Subcutaneous adipose tissue (tissue), 4 donors: ENCODE results near the gene ADGRD1. TPM values are rescaled to one million over a fixed set of nuclear protein-coding genes. Genes with fewer than 3 reads are reported as not detected.

Source experiments
- total RNA-seq, 4 donors: library from RNA; depleted of rRNA; stranded (reverse); fragments of >200 nt; gene quantifications; one replicate each; pipeline ENCODE4 v1.1.0, GENCODE V29; 2016
- TF ChIP-seq, protein P1 (sequence below): fragments of 450-650 bp; IDR thresholded peaks from one replicate; pipeline ENCODE4 v1.5.1; 2016; ENCODE audit warnings: low read depth, mild to moderate bottlenecking, control low read depth, antibody characterized with exemption, moderate library complexity

Gene ADGRD1
- total RNA-seq, 4 donors from 2014 or later, result 16.3 to 34.1 (median 24.1) TPM

DNA sequence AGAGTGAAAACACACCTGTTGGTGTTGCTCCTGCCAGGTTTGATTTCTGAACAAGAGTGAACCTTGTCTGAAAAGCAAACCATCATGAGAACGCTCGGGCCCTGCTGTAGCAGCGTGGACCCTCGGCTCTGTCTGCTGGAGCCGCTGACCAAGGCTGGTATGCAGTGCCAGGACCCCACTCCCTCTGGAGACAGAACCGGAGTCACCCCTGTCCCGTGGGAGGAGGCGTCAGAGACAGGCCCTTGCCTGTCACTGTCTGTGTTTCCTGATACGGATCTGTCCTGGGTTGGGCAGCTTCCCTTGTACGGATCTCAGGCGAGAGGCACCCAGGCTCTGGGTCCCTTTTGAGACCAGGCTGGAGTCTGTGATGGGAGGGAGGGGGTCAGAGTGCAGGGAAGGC lies 111.6 kb downstream of the ADGRD1 start:
- TF ChIP-seq, protein P1, sequence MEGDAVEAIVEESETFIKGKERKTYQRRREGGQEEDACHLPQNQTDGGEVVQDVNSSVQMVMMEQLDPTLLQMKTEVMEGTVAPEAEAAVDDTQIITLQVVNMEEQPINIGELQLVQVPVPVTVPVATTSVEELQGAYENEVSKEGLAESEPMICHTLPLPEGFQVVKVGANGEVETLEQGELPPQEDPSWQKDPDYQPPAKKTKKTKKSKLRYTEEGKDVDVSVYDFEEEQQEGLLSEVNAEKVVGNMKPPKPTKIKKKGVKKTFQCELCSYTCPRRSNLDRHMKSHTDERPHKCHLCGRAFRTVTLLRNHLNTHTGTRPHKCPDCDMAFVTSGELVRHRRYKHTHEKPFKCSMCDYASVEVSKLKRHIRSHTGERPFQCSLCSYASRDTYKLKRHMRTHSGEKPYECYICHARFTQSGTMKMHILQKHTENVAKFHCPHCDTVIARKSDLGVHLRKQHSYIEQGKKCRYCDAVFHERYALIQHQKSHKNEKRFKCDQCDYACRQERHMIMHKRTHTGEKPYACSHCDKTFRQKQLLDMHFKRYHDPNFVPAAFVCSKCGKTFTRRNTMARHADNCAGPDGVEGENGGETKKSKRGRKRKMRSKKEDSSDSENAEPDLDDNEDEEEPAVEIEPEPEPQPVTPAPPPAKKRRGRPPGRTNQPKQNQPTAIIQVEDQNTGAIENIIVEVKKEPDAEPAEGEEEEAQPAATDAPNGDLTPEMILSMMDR, result no peak

DNA sequence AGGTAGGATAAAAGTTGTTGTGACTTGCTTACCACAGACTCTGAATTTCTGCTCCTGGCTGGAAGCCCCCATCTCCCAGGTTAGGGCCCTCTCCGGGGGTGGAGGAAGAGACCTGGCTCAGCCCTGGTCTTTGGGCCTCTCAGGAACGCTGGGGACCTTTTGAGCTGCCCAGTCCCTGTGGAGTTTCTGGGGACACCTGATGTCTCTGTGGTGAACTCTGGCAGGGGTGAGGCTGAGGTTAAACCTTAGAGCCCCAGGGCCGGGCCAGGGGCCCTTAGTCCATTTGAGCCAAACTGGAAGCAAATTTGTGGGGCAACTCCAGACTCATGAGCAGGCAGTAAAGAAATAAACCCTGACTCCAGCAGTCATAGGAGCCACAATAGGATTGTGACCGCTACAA lies 112.1 kb downstream of the ADGRD1 start:
- TF ChIP-seq, protein P1, result no peak

DNA sequence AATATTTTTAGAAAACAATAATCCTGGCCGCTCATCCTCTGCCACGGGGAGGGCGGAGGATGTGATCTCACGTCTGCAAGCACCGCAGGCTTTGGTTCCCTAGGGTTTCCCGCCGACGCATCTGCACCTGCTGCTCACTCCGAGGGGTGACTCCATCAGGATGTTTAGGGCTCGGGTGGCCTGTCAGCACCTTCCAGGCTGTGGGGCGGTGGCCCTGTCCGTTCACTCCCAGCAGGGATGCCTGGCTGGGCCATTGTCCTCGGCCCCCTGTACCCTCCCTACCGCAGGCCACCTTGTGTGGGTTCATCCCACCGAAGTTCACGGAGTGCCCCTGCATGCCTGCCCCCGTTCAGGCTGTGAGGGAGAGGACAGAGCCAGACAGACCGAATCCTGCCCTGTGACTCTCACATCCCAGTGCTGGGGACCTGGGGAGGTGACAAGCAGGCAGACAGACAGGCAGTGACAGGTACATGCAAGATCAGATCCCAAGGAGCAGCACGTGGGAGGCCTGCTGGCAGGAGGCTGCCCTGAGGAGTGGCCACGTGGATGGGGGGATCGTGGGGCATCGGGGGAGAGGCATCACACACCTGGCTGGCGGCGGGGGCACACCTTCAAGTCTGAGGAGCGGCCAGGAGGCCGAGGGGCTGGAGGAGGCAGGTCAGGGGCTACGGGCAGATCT lies 112.6 kb downstream of the ADGRD1 start:
- TF ChIP-seq, protein P1, result no peak

DNA sequence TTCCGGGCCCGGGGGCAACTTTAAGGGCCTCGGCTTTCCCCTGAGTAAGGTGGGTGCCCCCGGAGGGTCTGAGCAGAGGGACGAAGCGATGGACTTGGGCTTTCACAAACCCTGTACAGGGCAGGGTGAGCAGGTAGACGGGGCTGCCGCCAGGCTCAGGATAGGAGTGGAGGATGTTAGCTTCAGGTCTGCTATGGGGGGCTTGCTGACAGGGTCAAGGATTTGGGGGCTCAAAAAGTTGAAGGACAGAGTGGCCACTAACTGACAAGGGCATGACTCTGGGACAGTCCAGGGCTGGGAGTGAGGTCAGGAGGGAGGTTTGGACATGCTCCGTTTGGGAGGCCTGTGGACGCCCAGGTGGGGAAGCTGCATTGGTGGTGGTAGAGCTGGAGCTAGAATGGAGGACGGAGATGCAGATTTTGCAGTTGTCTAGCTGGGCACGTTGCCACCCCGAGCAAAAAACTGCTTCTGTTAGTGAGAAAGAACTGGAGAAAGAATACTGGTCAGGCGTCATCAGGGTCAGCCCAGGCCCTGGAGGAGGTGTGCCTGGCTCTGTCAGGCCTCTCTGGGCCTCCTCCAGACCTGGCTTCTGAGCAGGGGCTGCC lies 113.3 kb downstream of the ADGRD1 start:
- TF ChIP-seq, protein P1, result no peak

DNA sequence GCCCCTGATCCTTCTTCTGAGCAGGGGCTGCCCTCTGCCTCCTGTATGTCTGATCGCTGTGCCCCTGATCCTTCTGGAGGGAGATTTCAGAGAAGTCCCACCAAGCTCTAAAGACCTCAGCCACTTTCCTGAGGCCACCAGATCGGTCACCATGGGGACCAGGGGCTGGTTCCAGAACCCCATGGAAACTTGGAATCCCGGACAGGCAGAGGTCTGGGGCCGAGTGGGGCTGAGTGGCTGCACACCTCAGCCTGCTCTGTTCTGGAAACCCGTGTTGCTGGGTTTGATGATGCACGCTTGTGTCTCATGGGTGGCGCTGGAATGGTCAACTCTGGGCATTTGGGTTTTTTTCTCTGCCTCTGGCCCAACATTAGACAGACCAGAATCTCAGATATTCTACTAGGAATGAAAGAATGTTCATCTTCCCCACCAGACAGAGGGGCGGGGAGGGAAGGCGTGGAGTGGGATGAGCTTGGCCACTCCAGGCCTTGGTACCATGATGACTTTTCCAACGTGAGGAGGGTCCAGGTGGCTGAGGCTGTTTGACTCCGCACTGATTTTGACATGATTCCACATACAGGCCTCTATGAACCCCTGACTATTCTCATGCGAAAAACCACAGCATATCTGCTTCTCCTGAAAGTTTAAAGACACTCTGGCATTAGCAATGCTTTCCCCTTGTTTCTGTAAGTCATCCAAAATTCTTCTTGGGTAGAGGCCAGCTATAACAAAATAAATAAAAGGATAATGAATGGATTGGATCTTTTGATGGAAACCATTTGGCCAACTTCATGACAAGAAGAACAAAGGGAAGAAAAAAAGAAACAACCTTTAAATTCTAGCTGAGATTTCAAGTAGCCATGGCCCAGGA lies 114.5 kb downstream of the ADGRD1 start:
- TF ChIP-seq, protein P1, result no peak

DNA sequence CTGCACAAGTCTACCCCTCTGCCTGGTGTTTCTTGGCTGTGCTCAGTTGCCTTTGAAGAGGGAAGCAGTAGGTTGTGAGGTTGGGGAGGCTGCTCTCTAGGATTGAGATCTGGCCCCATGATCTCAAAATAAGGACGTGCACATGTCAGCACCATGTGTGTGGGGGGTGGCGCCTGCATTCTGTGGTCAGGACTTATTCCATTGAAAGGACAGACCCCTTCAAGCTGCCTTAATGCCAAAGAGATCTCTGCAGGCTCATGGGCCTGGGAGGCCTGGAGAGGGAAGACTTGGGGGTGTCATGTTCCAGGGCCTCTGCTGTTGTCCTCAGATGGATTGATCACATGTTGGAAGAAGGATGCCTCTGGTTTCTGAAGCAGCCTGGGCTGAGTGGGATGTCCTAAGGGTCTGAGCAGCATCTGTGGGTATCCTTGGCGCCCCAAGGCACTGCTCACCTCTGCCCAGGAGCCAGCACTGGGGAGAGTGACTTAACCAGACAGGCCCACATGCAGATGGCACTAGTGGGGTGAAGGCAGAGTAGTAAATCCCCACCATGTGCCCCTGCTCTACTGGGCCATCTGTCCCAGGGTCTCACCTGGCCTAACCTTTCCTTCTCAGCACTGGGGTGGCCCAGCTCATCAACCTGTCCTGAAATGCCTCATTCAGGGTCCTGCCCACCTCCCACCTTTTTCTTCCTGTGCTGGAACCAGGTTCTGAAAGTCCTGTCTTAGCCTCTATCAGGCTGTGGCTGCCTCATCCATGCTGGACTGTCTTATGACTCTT lies 118.9 kb downstream of the ADGRD1 start:
- TF ChIP-seq, protein P1, result no peak
